HEK293T (cell line): Measurements from ENCODE around the gene RAVER2.
"Not testable (repeated sequence)": the region's sequence is repeated elsewhere in the genome, so short reads cannot be mapped to it uniquely, and the experiment has no call there.

ENCODE experiments used
- CTCF ChIA-PET: fragments of 350-600 bp; formaldehyde crosslinking; extraction: SDS; loops from one replicate; lab custom pipeline; 2021; ENCODE audit warnings: antibody characterized with exemption, inconsistent platforms; lab: Yijun Ruan, JAX
- POLR2A ChIA-PET: fragments of 350-600 bp; formaldehyde crosslinking; extraction: SDS; loops from one replicate; lab custom pipeline; 2020; ENCODE audit warnings: antibody characterized with exemption, inconsistent platforms; lab: Yijun Ruan, JAX
- DNase-seq: peaks from one replicate; pipeline ENCODE4 v3.0.0; 2012; ENCODE audit warnings: mixed read lengths; ENCODE audit errors: extremely low spot score
- ARNT ChIP-seq: fragments of 450-650 bp; IDR thresholded peaks from 2 replicates; pipeline ENCODE4 v1.6.1; 2017; ENCODE audit warnings: mild to moderate bottlenecking
- BHLHE40 ChIP-seq: fragments of 450-650 bp; IDR thresholded peaks from 2 replicates; pipeline ENCODE4 v1.6.1; 2016; ENCODE audit warnings: mild to moderate bottlenecking, moderate library complexity, borderline replicate concordance
- CTBP1 ChIP-seq: fragments of 450-650 bp; IDR thresholded peaks from 2 replicates; pipeline ENCODE4 v1.6.1; 2016; ENCODE audit warnings: borderline replicate concordance
- ELF4 ChIP-seq: fragments of 450-650 bp; IDR thresholded peaks from 2 replicates; pipeline ENCODE4 v1.6.1; 2017; ENCODE audit warnings: antibody characterized with exemption
- FOXA1 ChIP-seq: fragments of 450-650 bp; IDR thresholded peaks from 2 replicates; pipeline ENCODE4 v1.6.1; 2016; ENCODE audit warnings: mild to moderate bottlenecking
- FOXK2 ChIP-seq: fragments of 450-650 bp; IDR thresholded peaks from 2 replicates; pipeline ENCODE4 v1.6.1; 2016; ENCODE audit warnings: mild to moderate bottlenecking
- FOXM1 ChIP-seq: fragments of 450-650 bp; IDR thresholded peaks from 2 replicates; pipeline ENCODE4 v1.6.1; 2017; ENCODE audit warnings: mild to moderate bottlenecking, borderline replicate concordance
- HDGF ChIP-seq: fragments of 450-650 bp; IDR thresholded peaks from 2 replicates; pipeline ENCODE4 v1.6.1; 2017; ENCODE audit warnings: antibody characterized with exemption, borderline replicate concordance
- L3MBTL2 ChIP-seq: fragments of 450-650 bp; conservative IDR thresholded peaks from 2 replicates; pipeline ENCODE4 v1.6.1; 2016; ENCODE audit warnings: mild to moderate bottlenecking
- LEF1 ChIP-seq: fragments of 450-650 bp; IDR thresholded peaks from 2 replicates; pipeline ENCODE4 v1.6.1; 2017; ENCODE audit warnings: mild to moderate bottlenecking, borderline replicate concordance
- NFRKB ChIP-seq: fragments of 450-650 bp; IDR thresholded peaks from 2 replicates; pipeline ENCODE4 v1.6.1; 2016; ENCODE audit warnings: mild to moderate bottlenecking, moderate library complexity
- PKNOX1 ChIP-seq: fragments of 450-650 bp; IDR thresholded peaks from 2 replicates; pipeline ENCODE4 v1.6.1; 2016
- SP1 ChIP-seq: fragments of 450-650 bp; IDR thresholded peaks from 2 replicates; pipeline ENCODE4 v1.6.1; 2017
- SUZ12 ChIP-seq: fragments of 450-650 bp; IDR thresholded peaks from 2 replicates; pipeline ENCODE4 v1.6.1; 2016; ENCODE audit warnings: mild to moderate bottlenecking
- TARDBP ChIP-seq: fragments of 450-650 bp; IDR thresholded peaks from 2 replicates; pipeline ENCODE4 v1.6.1; 2016
- ZNF384 ChIP-seq: fragments of 450-650 bp; IDR thresholded peaks from 2 replicates; pipeline ENCODE4 v1.6.1; 2016

Gene RAVER2

GRCh38 chr1:64744492-64745180 lies at the start of gene RAVER2:
TSS of gene RAVER2 (plus strand) at chr1:64745075. CDS start at chr1:64745173, 98 bp downstream.
- CTCF ChIA-PET = no interaction called here
- DNase-seq = peak; percentile 88
- POLR2A ChIA-PET = interaction anchor here (1.5 kb wide), 1 partner anchor 21 kb away, joined by 3 read pairs; no protein-coding TSS in a partner anchor
- TF ChIP-seq FOXM1 (peak; percentile 70; the same call in 1 of the 2 replicates), ARNT (no peak), L3MBTL2 (peak; percentile 84), LEF1 (0 out of 2 replicates have a peak, but pooled peaks have one; percentile 16), PKNOX1 (no peak)

- ChIA-PET CTCF (interaction anchor here (0.8 to 0.9 kb wide), 2 partner anchors 17 to 22 kb away, joined by 3 read pairs; no protein-coding TSS in a partner anchor), POLR2A (no interaction called here)
- no peak for DNase-seq
- no peak for TF ChIP-seq CTBP1
- no peak for TF ChIP-seq FOXM1
- no peak for TF ChIP-seq ELF4
- TF ChIP-seq NFRKB = no peak
- TF ChIP-seq ZNF384 = no peak
- TF ChIP-seq ARNT = no peak
- no peak for TF ChIP-seq SUZ12
Observed at GRCh38 chr1:64696879-64697278, 48.0 kb upstream of the RAVER2 start.

- DNase-seq = no peak
- TF ChIP-seq FOXA1 (no peak), L3MBTL2 (peak; percentile 52; the same call in 1 of the 2 replicates)
- ChIA-PET POLR2A (no interaction called here), CTCF (no interaction called here)
Observed at GRCh38 chr1:64699327-64699726, 45.5 kb upstream of the RAVER2 start.

- ChIA-PET POLR2A (no interaction called here), CTCF (no interaction called here)
- TF ChIP-seq FOXM1 (no peak), HDGF (no peak), FOXK2 (no peak), PKNOX1 (no peak), LEF1 (no peak), NFRKB (no peak), ELF4 (no peak)
- no peak for DNase-seq
Observed at GRCh38 chr1:64701071-64701470, 43.8 kb upstream of the RAVER2 start.

- POLR2A ChIA-PET = no interaction called here
- CTCF ChIA-PET = no interaction called here
Observed at GRCh38 chr1:64701886-64702285, 43.0 kb upstream of the RAVER2 start.

GRCh38 chr1:64702670-64703069 lies 42.2 kb upstream of the RAVER2 start:
- POLR2A ChIA-PET, DNase-seq, CTCF ChIA-PET: not testable (repeated sequence)

More at GRCh38 chr1:64701886-64702285, 43.0 kb upstream of the RAVER2 start:
- TF ChIP-seq PKNOX1 = no peak
- TF ChIP-seq ARNT = no peak
- no peak for TF ChIP-seq LEF1
- TF ChIP-seq FOXK2 = no peak
- no peak for TF ChIP-seq TARDBP
- no peak for TF ChIP-seq CTBP1
- TF ChIP-seq ZNF384 = no peak
- no peak for TF ChIP-seq HDGF
- TF ChIP-seq NFRKB = no peak
- no peak for TF ChIP-seq SP1
- no peak for TF ChIP-seq L3MBTL2
- TF ChIP-seq FOXA1 = no peak
- no peak for TF ChIP-seq ELF4
- TF ChIP-seq SUZ12 = no peak
- no peak for TF ChIP-seq BHLHE40
- no peak for DNase-seq

GRCh38 chr1:64703600-64703999 lies 41.3 kb upstream of the RAVER2 start:
- no peak for DNase-seq
- ChIA-PET POLR2A (no interaction called here), CTCF (no interaction called here)
- TF ChIP-seq SUZ12 (no peak), TARDBP (no peak), ZNF384 (no peak), FOXM1 (no peak), L3MBTL2 (no peak), LEF1 (no peak), PKNOX1 (no peak), HDGF (no peak)
